K562 (cell line): ENCODE results near the gene GZMM. TPM values are rescaled to one million over a fixed set of nuclear protein-coding genes. Genes with fewer than 3 reads are reported as not detected.

Experiments
- ATAC-seq: fragments of 200-7000 bp; cut with Tn5 transposase; 3 replicates; pipeline ENCODE4 v1.9.1; 2020; ENCODE audit warnings: moderate library complexity
- Bru-seq: library from RNA; stranded (reverse); fragments of 400-500 nt; gene quantifications from one replicate; lab custom pipeline; 2021; lab: Mats Ljungman, UMichigan
- BruChase-seq, 2 experiments: library from RNA; stranded (reverse); fragments of 400-500 nt; gene quantifications; one replicate each; lab custom pipeline; 2021; lab: Mats Ljungman, UMichigan
- BruUV-seq: library from RNA; stranded (reverse); fragments of 400-500 nt; replicated peaks from 2 replicates; lab custom pipeline; 2021; lab: Mats Ljungman, UMichigan
- CTCF ChIA-PET: fragments of 300-600 bp; formaldehyde crosslinking; extraction: SDS; loops from one replicate; lab custom pipeline; 2021; ENCODE audit warnings: low intra/inter-chr PET ratio; lab: Yijun Ruan, JAX
- POLR2A ChIA-PET: fragments of 300-600, 350-650 bp; sonication (Branson Sonifier 250); formaldehyde crosslinking; extraction: SDS; loops from one replicate; lab custom pipeline; 2021; ENCODE audit warnings: antibody characterized with exemption, inconsistent platforms; lab: Yijun Ruan, JAX
- DNase-seq, 4 experiments: peaks; one replicate each; pipeline versions ENCODE4 v3.0.0 to v3.0.0-alpha.2; 2011 to 2018; ENCODE audit warnings: low spot score in 3 of 4, mixed read lengths in 3 of 4; ENCODE audit errors: extremely low read depth in 1 of 4
- FAIRE-seq: peaks from 2 replicates; lab custom pipeline; 2011; peaks lifted over from hg19 to GRCh38; lab: Jason Lieb, UNC
- H2AFZ ChIP-seq: 2 replicates; pipeline ENCODE4 v1.6.0; 2011; ENCODE audit warnings: low read depth, low read length, control low read depth, inconsistent platforms
- H3K27ac ChIP-seq: fragments of 200-600 bp; 3 replicates; pipeline ENCODE4 v1.8.0; 2011; ENCODE audit warnings: low read depth, mild to moderate bottlenecking, control low read depth, inconsistent platforms, low read length, moderate library complexity, mixed read lengths; ENCODE audit errors: extremely low read depth
- H3K27me3 ChIP-seq, 2 experiments: fragments of 300-600 bp in 1 of 2; 2 replicates in 1 of 2; 3 replicates in 1 of 2; pipeline versions ENCODE4 v1.6.0 to v1.8.0; 2011; ENCODE audit warnings: inconsistent platforms in 2 of 2, low read length in 2 of 2, mild to moderate bottlenecking in 1 of 2, mixed read lengths in 1 of 2, moderate library complexity in 1 of 2; ENCODE audit not compliant: control insufficient read depth in 2 of 2, insufficient read depth in 2 of 2
- H3K36me3 ChIP-seq: fragments of 300-600 bp; 3 replicates; pipeline ENCODE4 v1.8.0; 2011; ENCODE audit warnings: mild to moderate bottlenecking, low read length, inconsistent platforms; ENCODE audit not compliant: control insufficient read depth, insufficient read depth
- H3K4me1 ChIP-seq, 2 experiments: fragments of 200-600 bp in 1 of 2; replicated peaks in 1 of 2; 2 replicates in 1 of 2; 3 replicates in 1 of 2; pipeline versions ENCODE4 v1.5.1 to v1.8.0; 2011; ENCODE audit warnings: inconsistent platforms in 2 of 2, low read length in 2 of 2, mild to moderate bottlenecking in 1 of 2, mixed read lengths in 1 of 2, moderate library complexity in 1 of 2; ENCODE audit not compliant: control insufficient read depth in 2 of 2, insufficient read depth in 2 of 2
- H3K4me2 ChIP-seq: 2 replicates; pipeline ENCODE4 v1.6.1; 2011; ENCODE audit warnings: low read length, control low read depth, inconsistent platforms, mixed read lengths; ENCODE audit not compliant: insufficient read depth
- H3K4me3 ChIP-seq: fragments of 200-600 bp; sonication (generic), shearing (Covaris generic); 2 replicates; pipeline ENCODE4 v1.5.1; 2016; ENCODE audit warnings: control low read depth, inconsistent platforms
- H3K79me2 ChIP-seq: fragments of 200-600 bp; 3 replicates; pipeline ENCODE4 v1.8.0; 2011; ENCODE audit warnings: low read length, inconsistent platforms; ENCODE audit not compliant: control insufficient read depth, insufficient read depth
- H3K9ac ChIP-seq, 2 experiments: 2 replicates each; pipeline versions ENCODE4 v1.6.0 to v1.6.1; 2011; ENCODE audit warnings: low read depth in 2 of 2, low read length in 2 of 2, control low read depth in 1 of 2, inconsistent platforms in 1 of 2, mild to moderate bottlenecking in 1 of 2, mixed read lengths in 1 of 2; ENCODE audit not compliant: insufficient read depth in 1 of 2
- H3K9me1 ChIP-seq: one replicate; pipeline ENCODE4 v1.6.0; 2011; ENCODE audit warnings: inconsistent platforms, mild to moderate bottlenecking, low read length, moderate library complexity; ENCODE audit not compliant: control insufficient read depth, insufficient read depth
- H3K9me3 ChIP-seq: replicated peaks from 2 replicates; pipeline ENCODE4 v1.5.1; 2011; ENCODE audit warnings: low read depth, low read length, inconsistent platforms; ENCODE audit not compliant: control insufficient read depth, insufficient read depth
- H4K20me1 ChIP-seq: replicated peaks from 2 replicates; pipeline ENCODE4 v1.6.1; 2011; ENCODE audit warnings: low read length, inconsistent platforms, mixed read lengths; ENCODE audit not compliant: control insufficient read depth, insufficient read depth
- ATF1 ChIP-seq, 2 experiments: fragments of 450-650 bp in 1 of 2; IDR thresholded peaks; 2 replicates each; pipeline ENCODE4 v1.6.1; 2016; ENCODE audit warnings: missing compliant biosample characterization in 1 of 2, missing genetic modification characterization in 1 of 2
- ETV5 ChIP-seq: sonication (generic); formaldehyde crosslinking; IDR thresholded peaks from 2 replicates; pipeline ENCODE4 v1.4.0; 2020; ENCODE audit warnings: low read depth, mild to moderate bottlenecking, missing genetic modification reagents
- GABPA ChIP-seq: fragments of 200-800 bp; sonication (Bioruptor generic); conservative IDR thresholded peaks from 2 replicates; pipeline ENCODE4 v1.6.1; 2016; ENCODE audit warnings: low read depth, missing genetic modification characterization, missing compliant biosample characterization
- NBN ChIP-seq: fragments of 450-650 bp; IDR thresholded peaks from 2 replicates; pipeline ENCODE4 v1.6.1; 2016; ENCODE audit warnings: low read depth, mild to moderate bottlenecking
- POLR3G ChIP-seq: IDR thresholded peaks from 2 replicates; pipeline ENCODE4 v1.6.1; 2011; ENCODE audit not compliant: insufficient read length, insufficient replicate concordance; ENCODE audit errors: extremely low read depth
- TAF7 ChIP-seq: fragments of 450-650 bp; IDR thresholded peaks from 2 replicates; pipeline ENCODE4 v1.6.1; 2016; ENCODE audit warnings: missing genetic modification characterization, missing compliant biosample characterization
- WGBS: fragments of 100-300 bp; shearing (Covaris generic); methylation state at CpG from one replicate; pipeline ENCODE4 v1.1.6; 2016; ENCODE audit warnings: low coverage, mixed read lengths; ENCODE audit not compliant: insufficient coverage; ENCODE audit errors: missing lambda C conversion rate; 5-methylcytosine and 5-hydroxymethylcytosine counted together
- in situ Hi-C: fragments of 300-500 bp; cut with MboI; formaldehyde crosslinking; loops from 4 replicates; pipeline ENCODE4 v1.15.0; 2018; ENCODE audit warnings: inconsistent platforms, mixed read lengths
- intact Hi-C: fragments of 100-400 bp; cut with micrococcal nuclease; formaldehyde crosslinking; loops from 2 replicates; pipeline ENCODE4 v1.14.2; 2022
- long read RNA-seq, 3 experiments: library from polyadenylated mRNA in 2 of 3; library from RNA in 1 of 3; unstranded in 2 of 3; stranded (forward) in 1 of 3; transcript quantifications; one replicate each; pipeline ENCODE4 v2.0.0, GENCODE V29; 2019 to 2022
- polyA minus RNA-seq, 3 experiments: library from RNA; depleted of rRNA, polyadenylated mRNA; stranded (reverse); fragments of >200 nt; gene quantifications; 2 replicates each; pipeline ENCODE4 v1.2.3, GENCODE V29; 2011
- polyA plus RNA-seq, 8 experiments: library from polyadenylated mRNA; depleted of rRNA in 4 of 8; stranded (reverse) in 5 of 8; unstranded in 3 of 8; fragments of >200 nt; fragmentation: Nextera tagmentation in 2 of 8; fragmentation: Illumina TruSeq in 1 of 8; extraction: Ambion mirVana in 2 of 8; extraction: Trizol in 1 of 8; gene quantifications; 2 replicates each; pipeline versions ENCODE4 v1.2.1 to v1.2.3, GENCODE V29; 2011 to 2014; ENCODE audit warnings: inconsistent platforms in 1 of 8, missing spikeins in 1 of 8
- total RNA-seq, 7 experiments: library from RNA; depleted of rRNA in 6 of 7; stranded (reverse); fragments of >200 nt in 6 of 7; fragmentation: Illumina TruSeq in 2 of 7; extraction: Trizol in 2 of 7; gene quantifications; 2 replicates each; pipeline versions ENCODE4 v1.2.1 to v1.2.3, GENCODE V29; 2011 to 2021; ENCODE audit warnings: low replicate concordance in 1 of 7
- TF ChIP-seq, protein P1 (sequence below): IDR thresholded peaks from 3 replicates; pipeline ENCODE4 v1.6.1; 2011; ENCODE audit warnings: borderline replicate concordance, mild to moderate bottlenecking, moderate library complexity; ENCODE audit not compliant: insufficient read length; ENCODE audit errors: extremely low read depth
- TF ChIP-seq, protein P2 (sequence below): fragments of 450-650 bp; formaldehyde crosslinking; IDR thresholded peaks from 2 replicates; pipeline ENCODE4 v1.4.0; 2022; ENCODE audit warnings: missing genetic modification characterization

GZMM gene
- 0.49 and 1.6 TPM in 2 replicates for total RNA-seq (2011; cell fraction: chromatin; rRNA removed; ENCODE audit: low replicate concordance)
- 4.0 and 4.5 TPM in 2 replicates for total RNA-seq (2011; cell fraction: nucleolus; rRNA removed)
- total RNA-seq (2011; cell fraction: nucleoplasm; rRNA removed), result 1.4 and 1.9 TPM in 2 replicates
- 2.3 and 2.6 TPM in 2 replicates for total RNA-seq (2014; rRNA removed)
- not detected in 2 replicates for total RNA-seq (2014; rRNA removed; fragmentation: Illumina TruSeq; extraction: Trizol)
- total RNA-seq (2015; rRNA removed; fragmentation: Illumina TruSeq; extraction: Trizol), result 0.62 and 1.1 TPM in 2 replicates
- total RNA-seq (2021), result 0.72 and 1.8 TPM in 2 replicates
- 0.70 and 0.97 TPM in 2 replicates for polyA plus RNA-seq (2011; rRNA removed)
- polyA plus RNA-seq (2011; cell fraction: cytosol; rRNA removed), result 1.9 and 5.9 TPM in 2 replicates
- 0.87 and 1.8 TPM in 2 replicates for polyA plus RNA-seq (2011; cell fraction: nucleus; rRNA removed)
- polyA plus RNA-seq (2012), result 1.7 and 3.5 TPM in 2 replicates
- polyA plus RNA-seq (2014; fragmentation: Illumina TruSeq; extraction: Trizol), result 0.61 TPM in 1 of 2 replicates, not detected in the other
- polyA plus RNA-seq (2014; fragmentation: Nextera tagmentation; extraction: Ambion mirVana), result under 1 TPM; 0.08 to 0.27 TPM
- polyA plus RNA-seq (2014; rRNA removed), result 1.8 and 2.2 TPM in 2 replicates
- not detected in 2 replicates for polyA minus RNA-seq (2011; rRNA and poly(A)+ RNA removed)
- polyA minus RNA-seq (2011; cell fraction: cytosol; rRNA and poly(A)+ RNA removed), result 2.5 TPM in 1 of 2 replicates, not detected in the other
- polyA minus RNA-seq (2011; cell fraction: nucleus; rRNA and poly(A)+ RNA removed), result not detected in 2 replicates
- Bru-seq, nascent RNA, result percentile 31 among the genes with signal in this experiment
- BruChase-seq, experiment 1, labeled RNA remaining after a 2-hour chase, result percentile 41 among the genes with signal in this experiment
- percentile 42 among the genes with signal in this experiment for BruChase-seq, experiment 2, labeled RNA remaining after a 6-hour chase
- long read RNA-seq, experiment 1, partial matches to known transcripts, result 1 of 2 reads
- long read RNA-seq, experiment 1, other reads (novel, unspliced or antisense), result 0 of 2 reads
- long read RNA-seq, experiment 2, partial matches to known transcripts, result 0 of 2 reads
- long read RNA-seq, experiment 2, other reads (novel, unspliced or antisense), result 0 of 2 reads
- long read RNA-seq, experiment 3, partial matches to known transcripts, result 0 of 1 reads
- long read RNA-seq, experiment 3, other reads (novel, unspliced or antisense), result 0 of 1 reads

DNA sequence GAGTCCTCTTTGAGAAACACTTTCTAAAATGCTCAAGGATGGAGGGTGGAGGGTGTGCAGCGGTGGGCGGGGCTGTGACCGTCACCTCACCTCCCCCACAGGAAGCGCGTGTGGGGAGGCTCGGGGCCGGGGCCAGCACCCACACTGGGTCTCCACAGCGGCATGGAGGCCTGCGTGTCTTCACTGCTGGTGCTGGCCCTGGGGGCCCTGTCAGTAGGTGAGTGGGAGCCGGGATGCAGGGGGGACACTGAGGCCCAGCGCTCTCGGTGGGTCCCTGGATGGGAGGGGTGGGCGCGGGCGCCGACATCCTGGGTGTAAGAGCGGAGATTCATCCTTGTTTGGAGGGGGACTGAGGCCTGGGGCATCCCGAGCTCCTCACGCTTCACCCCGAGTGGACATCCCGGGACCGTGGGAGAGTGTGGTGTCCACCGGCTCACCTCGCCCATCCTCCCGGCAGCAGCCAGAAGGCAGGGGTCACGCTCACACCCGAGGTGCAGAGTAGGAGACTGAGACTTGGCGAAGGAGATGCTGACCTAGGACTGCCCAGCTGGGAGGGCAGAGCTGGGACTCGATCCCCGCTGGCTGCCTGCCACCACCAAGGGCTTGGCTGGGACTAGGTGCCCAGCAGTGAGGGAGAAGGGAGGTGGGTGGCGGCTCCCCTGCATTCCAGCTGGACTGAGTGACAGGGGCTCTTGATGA lies at the start of gene GZMM:
Gene GZMM (plus strand): TSS at position 144 of the 699 bp plus-strand sequence. CDS start 19 bp downstream, at position 163.
- ATAC-seq (peak; percentile 81), FAIRE-seq (no peak), DNase-seq (peak; percentile 60 to 69 (median 65))
- Histone ChIP-seq H3K9me1 (no peaks in the 10 kb centered on the region), H3K4me1 (peaks cover 8 to 52% of the 10 kb centered on the region in 2 experiments), H2AFZ (no peak within 1 kb of the TSS), H3K27me3 (no peaks in the 10 kb centered on the region), H3K27ac (no peak within 1 kb of the TSS), H3K4me2 (peak within 1 kb of the TSS; percentile 46), H3K9me3 (no peaks in the 10 kb centered on the region), H3K79me2 (no peaks in the 10 kb centered on the region), H3K9ac (peak within 1 kb of the TSS in 1 of 2 experiments; percentile 78; a peak in 3 of 4 replicates), H3K4me3 (0 out of 2 replicates have a peak within 1 kb of the TSS, but pooled peaks have one; percentile 19), H4K20me1 (no peaks in the 10 kb centered on the region; the same call in 1 of the 2 replicates), H3K36me3 (peaks cover 28% of the 10 kb centered on the region; the same call in 2 of the 3 replicates)
- intact Hi-C loops, result no loop called here
- 19% methylated on average over 27 of the region's 31 CpGs for WGBS
- no TSS peak for BruUV-seq
- in situ Hi-C loops, result no loop called here
- CTCF ChIA-PET, result interaction anchor here (0.6 kb wide), 1 partner anchor 476 kb away, joined by 3 read pairs; no protein-coding TSS in a partner anchor
- POLR2A ChIA-PET, result no interaction called here
- TF ChIP-seq, protein P1, sequence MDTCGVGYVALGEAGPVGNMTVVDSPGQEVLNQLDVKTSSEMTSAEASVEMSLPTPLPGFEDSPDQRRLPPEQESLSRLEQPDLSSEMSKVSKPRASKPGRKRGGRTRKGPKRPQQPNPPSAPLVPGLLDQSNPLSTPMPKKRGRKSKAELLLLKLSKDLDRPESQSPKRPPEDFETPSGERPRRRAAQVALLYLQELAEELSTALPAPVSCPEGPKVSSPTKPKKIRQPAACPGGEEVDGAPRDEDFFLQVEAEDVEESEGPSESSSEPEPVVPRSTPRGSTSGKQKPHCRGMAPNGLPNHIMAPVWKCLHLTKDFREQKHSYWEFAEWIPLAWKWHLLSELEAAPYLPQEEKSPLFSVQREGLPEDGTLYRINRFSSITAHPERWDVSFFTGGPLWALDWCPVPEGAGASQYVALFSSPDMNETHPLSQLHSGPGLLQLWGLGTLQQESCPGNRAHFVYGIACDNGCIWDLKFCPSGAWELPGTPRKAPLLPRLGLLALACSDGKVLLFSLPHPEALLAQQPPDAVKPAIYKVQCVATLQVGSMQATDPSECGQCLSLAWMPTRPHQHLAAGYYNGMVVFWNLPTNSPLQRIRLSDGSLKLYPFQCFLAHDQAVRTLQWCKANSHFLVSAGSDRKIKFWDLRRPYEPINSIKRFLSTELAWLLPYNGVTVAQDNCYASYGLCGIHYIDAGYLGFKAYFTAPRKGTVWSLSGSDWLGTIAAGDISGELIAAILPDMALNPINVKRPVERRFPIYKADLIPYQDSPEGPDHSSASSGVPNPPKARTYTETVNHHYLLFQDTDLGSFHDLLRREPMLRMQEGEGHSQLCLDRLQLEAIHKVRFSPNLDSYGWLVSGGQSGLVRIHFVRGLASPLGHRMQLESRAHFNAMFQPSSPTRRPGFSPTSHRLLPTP, result no peak
- TF ChIP-seq POLR3G (no peak), TAF7 (tag) (no peak), GABPA (tag) (0 out of 2 replicates have a peak, but pooled peaks have one; percentile 23), ETV5 (CRISPR knock-in tag) (0 out of 2 replicates have a peak, but pooled peaks have one; percentile 54), NBN (no peak), ATF1 (CRISPR knock-in tag; IDR thresholded peaks at IDR 0.05) (no peak), ATF1 (tag; IDR thresholded peaks at IDR 0.05) (peak; percentile 47; the same call in 1 of the 2 replicates)
- TF ChIP-seq, protein P2, sequence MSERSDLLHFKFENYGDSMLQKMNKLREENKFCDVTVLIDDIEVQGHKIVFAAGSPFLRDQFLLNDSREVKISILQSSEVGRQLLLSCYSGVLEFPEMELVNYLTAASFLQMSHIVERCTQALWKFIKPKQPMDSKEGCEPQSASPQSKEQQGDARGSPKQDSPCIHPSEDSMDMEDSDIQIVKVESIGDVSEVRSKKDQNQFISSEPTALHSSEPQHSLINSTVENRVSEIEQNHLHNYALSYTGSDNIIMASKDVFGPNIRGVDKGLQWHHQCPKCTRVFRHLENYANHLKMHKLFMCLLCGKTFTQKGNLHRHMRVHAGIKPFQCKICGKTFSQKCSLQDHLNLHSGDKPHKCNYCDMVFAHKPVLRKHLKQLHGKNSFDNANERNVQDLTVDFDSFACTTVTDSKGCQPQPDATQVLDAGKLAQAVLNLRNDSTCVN (CRISPR knock-in tag), result no peak
